ENCODE measurements around the gene TRIM71.
"Not testable (repeated sequence)": the region's sequence is repeated elsewhere in the genome, so short reads cannot be mapped to it uniquely, and the experiment has no call there.

The TRIM71 gene

GRCh38 chr3:32934150-32934742, 116.4 kb downstream of the TRIM71 start:
- no peak for DNase-seq (ENCODE audit: low spot score)

GRCh38 chr3:32937331-32937730, 119.5 kb downstream of the TRIM71 start:
- DNase-seq (ENCODE audit: low spot score): no peak

- not testable (repeated sequence) for DNase-seq (ENCODE audit: low spot score)
These were observed 121.9 kb downstream of the TRIM71 start for GRCh38 chr3:32939531-32940284.

GRCh38 chr3:32940726-32941125, 122.9 kb downstream of the TRIM71 start:
- DNase-seq (ENCODE audit: low spot score): no peak

- no peak for DNase-seq (ENCODE audit: low spot score)
These were observed 127.3 kb downstream of the TRIM71 start for GRCh38 chr3:32945136-32945535.

- not testable (repeated sequence) for DNase-seq (ENCODE audit: low spot score)
These were observed 127.8 kb downstream of the TRIM71 start for GRCh38 chr3:32945598-32945997.

GRCh38 chr3:32946973-32947788, 129.4 kb downstream of the TRIM71 start:
- DNase-seq (ENCODE audit: low spot score): no peak
